DLD1 (cell line): ENCODE data around the gene AHI1.

Source experiments
- in situ Hi-C: cut with HindIII; loops from 2 replicates; pipeline ENCODE4 v1.10.0; 2017; ENCODE audit warnings: low sequenced_read_pairs

Gene AHI1

DNA sequence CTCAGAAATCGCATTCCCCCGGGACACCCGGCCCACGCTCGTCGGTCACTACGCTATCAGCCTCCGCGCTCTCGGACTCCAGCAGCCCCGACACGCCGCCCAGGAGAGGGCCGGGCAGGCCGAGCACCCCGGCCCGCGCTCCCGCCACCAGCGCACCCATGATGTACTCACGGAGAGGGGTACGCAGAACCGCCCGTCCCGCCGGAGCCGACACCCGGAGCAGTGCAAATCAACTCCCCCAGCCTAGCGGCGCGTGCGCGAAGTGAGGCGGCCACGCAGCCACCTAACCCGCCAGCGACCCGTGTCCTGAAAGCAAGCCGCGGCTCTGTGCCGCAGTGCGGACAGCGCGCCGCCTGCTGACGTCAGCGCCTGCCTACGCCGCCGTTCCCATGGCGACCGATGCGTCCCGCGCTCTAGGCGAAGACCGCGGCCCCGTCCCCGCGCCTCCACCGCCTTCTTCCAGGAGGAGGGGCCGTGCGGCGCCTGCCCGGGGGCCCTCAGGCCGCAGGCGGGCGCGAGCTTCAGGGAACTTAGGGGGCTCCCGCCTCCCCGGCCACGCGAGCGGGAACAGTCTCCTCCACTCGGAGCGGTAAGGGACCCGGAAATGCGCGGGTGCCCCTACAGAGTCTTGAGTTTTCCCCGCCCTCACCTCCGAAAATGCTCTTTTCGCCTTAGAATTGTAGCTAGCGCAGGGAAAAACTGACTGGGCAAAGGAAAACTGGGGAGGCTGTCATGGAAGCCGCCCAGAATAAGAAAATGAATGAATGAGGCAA is at the start of gene AHI1:
Gene AHI1 (minus strand): TSS at position 329 of the 773 bp plus-strand sequence. CDS start 5,503 bp downstream, outside the sequence.
- in situ Hi-C loops = no loop called here

DNA sequence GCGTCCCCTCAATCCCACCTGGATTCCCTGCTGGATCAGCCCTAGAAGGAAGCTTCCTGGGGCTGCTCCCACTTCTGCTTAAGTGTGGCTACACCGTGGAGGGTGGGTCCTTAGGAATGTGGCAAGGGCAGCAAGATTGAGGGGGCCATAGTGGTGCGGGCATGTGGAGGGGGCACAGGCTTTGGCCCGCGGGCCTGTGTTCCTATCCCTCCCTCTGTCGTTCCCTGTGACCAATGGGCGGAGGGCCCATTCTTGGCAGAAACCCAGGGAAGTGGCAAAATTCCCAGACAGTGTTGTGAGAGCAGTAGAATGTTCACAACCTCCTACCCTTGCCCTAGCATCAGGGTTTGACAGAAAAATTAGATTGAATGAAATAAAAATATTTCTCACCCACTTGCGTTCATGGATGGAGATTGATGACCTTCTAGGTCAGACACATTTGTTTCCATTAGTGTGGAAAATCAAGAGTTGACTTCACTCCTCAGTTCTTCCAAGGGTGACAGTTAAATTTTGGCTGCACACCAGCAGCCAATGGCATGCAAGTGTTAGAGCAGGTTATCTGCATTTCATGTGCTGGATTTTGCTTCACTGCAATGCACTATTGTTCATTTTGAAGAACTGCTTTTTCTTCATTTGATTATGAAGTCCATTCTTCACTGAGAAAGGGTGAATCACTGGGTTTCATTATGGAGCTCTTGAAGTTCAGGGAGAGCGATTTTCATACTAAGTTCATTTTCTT is 49.3 kb upstream of the AHI1 start:
- in situ Hi-C loops = no loop called here

DNA sequence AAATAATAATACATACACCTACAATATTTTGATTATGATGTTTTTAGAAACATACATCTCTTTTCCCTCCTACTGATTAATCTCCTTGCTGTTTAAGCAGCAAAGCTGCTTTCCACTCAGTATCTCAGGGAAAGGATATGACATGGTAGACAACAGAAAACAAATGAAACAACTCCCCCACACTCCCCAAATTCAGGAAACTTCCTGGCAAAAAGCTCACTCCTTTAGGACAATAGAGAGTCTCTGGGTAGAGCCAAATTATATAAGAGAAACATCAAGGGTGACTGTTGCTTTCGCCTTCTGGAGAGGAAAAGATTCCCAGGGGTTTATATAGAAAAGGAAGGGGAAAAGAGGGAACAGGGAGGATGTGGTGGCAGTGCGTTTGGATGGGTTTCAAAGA is 48.7 kb upstream of the AHI1 start:
- in situ Hi-C loops = no loop called here

DNA sequence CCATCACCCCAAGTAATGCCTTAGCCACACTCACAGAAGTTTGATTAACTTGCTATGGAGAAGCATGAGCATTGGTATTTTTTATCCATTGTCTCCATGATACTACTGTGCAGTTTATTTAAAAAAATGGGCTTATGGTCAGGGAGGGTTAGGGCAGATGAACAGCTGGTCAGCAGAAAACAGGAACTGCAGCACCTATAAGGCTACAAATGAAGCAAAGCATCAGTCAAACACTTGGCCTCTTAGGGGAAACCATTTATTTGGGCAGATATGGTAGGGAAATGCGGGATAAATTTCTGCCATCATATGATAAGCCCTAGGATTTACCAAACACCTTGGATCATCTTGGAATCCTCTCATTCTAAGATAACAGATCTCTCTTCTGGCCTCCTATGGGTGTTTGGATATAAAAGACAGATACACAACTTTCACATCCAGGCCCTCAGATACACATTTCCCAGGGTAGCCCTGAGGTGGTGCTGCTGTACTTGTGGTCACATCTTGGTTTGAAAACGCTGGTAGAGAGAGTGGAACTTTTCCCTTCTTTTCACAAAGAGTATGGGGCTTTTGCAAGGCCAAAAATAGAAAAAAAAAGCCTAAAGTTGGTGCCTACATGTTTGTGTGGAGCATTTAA is 42.8 kb upstream of the AHI1 start:
- in situ Hi-C loops = no loop called here

DNA sequence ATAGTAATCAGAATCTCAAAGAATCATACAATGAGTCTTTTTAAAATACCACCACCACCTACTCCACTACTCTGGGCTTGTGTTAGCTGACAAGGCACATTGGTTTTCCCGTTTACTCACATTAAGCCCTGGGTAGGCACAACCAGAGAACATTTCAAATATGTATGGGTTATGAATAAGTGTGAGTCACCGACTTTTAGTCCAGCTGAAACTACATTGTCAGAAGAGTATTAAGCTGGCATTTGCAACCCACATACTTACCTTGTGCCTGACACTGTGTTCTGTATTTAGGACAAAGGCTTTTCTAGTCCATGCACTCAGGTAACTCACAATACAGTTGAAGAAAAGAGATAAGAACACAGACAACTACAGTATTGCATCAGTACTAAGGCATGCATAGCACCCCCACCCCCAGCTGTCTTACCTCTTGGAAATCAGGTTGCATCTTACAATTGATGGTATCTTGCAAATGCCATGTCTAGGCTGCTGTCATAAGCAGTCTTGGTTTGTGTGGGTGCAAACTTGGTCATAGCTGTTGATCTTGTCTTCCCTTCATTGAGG is 40.3 kb upstream of the AHI1 start:
- in situ Hi-C loops = no loop called here

DNA sequence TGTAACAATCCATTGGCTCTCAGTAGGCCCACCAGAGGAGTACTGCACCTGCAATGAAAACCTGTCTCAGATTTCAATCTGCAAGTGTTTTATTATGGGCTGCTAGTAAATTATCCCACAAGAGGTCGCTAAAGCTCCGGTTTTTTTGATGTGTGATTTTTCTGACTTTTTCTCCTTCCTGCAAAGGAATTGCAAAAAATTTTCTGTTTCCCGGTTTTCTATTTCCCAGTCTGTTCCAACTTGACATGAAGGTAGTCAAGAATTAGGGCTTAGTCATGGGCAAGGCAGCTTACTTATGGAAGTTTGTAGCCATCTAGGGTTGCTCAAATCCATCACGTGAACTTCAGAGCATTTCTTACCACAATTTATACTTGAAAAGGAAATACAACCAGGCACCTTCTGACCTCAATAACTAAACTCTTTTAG is 38.5 kb upstream of the AHI1 start:
- in situ Hi-C loops = no loop called here

DNA sequence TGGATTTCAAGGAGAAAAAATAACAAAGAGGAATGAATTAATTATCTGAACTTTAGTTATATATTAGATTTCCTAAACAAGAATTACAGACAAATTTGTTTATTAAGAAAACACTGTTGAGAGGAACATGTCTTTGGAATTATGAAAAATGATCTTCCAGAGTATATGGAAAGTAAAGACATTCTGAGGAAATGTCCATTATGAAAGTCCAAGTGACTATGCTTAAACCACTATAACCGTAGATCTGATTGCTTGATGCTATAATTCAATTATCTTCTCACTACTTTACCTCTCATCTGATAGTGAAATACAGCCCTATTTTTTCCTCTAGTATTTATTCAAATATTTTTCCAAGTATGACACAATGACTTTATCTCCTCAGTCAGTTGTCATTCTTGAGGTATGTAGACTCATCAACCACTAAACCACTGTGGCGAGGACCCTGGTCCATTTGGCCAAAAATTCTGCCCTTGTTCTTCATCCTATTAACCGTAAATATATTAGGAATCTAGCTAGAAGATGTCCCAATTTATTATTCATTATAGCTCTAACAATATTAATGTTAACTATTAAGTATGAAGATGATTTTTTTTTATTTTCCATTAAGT is 37.3 kb upstream of the AHI1 start:
- in situ Hi-C loops = no loop called here

DNA sequence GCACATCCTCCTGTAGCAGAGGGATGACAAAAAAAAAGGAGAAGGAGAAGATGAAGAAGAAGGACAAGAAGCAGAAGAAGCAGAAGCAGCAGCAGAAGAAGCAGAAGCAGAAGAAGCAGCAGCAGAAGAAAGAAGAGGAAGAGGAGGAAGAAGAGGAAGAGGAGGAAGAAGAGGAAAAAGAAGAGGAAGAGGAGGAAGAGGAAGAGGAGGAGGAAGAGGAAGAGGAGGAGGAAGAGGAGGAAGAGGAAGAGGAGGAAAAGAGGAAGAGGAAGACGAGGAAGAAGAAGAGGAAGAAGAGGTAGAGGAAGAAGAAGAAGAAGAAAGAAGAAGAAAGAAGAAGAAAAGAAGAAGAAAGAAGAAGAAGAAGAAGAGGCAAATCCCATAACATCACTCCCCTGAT is 35.0 kb upstream of the AHI1 start:
- in situ Hi-C loops = no loop called here

DNA sequence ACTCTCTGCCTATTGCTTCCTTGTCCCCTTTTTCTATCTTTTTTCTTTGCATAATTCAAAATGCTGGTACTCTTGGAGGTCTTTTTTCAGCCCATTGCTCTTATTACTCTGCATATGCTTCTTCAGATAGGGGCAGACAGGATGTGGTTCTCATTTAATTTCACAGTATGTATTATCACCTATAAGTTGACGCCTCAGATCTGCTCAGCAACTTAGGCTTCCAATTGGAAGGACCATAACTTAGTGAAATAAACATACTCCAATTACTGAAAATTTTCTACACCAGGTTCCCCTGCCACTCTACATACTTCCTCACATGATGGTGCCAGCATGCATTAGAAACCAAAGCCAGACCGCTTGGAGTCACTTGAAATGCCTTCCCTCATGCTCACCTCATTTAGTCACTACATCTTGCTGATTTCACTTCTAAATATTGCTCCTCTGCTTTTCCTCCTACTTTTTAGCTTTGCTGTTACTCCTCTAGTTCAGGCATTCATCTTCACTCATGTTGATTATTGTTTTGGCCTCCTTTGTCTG is 34.5 kb upstream of the AHI1 start:
- in situ Hi-C loops = no loop called here

DNA sequence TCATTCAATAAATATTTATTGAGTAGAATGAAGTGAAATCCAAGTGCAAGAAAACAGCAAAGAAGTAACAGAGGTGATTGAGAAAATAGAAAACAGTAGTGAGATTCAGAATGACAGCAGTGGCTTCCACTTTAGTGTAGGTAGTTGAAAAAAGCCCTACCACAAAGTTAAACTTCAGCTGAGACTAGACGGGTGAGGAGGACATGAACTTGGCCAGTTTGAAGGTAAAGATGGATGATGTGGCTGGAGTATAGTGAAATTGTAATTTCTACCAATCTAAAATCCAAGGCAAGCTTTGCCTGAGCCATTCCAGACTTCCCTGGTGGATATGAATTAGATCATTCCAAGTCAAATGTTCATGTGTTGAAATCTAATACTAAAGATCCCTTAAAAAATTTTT is 32.6 kb upstream of the AHI1 start:
- in situ Hi-C loops = no loop called here

DNA sequence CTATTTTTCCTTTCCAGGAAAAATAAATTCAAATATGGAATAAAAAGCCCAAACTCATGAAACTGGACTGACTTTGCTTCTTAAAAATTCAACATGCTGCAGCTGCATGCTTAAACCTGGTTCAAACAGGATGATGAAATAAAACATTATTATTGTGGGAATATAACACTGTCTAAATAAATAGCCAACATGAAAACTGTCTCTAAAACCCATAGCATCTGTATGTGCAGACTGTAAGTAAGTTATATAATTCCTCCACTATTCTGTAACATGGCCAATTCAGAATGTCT is 30.4 kb upstream of the AHI1 start:
- in situ Hi-C loops = no loop called here

DNA sequence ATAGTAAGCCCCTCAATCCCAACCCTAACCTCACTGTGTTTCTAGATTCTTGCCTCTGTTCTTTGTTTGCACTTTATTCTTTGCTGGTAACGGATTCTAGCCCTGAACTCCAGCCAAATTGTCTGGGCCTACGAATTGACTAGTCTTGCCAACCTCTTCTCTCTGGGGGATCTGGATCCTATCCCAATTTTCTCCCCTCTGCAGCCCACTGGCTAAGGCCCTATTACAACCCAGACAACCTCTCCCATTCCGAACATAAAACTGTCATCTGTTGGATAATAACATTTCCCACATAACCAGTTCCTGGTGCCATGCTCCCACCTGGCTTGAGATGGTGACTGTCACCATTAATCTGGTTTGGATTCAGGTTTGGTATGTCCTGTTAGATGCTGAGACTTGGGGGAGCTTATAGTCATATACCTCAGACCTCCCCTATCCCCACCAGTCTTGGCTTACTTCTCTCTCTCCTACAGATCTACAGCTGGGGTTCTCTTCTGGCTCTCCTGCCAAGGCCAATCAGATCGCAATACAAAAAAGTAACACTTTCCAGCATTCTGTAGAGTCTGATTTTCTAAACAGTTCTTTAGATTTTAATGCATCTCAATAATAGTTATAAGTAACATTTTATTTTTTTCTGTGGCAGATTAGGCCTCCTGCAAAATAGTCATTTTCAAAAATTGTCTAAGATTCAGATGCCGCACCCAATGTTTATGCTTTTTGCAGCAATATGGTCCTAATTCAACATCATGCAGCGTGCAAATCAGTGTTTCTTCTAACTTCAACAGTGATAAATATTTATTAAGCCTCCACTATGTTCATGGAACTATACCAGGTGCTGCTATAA is 29.8 kb upstream of the AHI1 start:
- in situ Hi-C loops = no loop called here

DNA sequence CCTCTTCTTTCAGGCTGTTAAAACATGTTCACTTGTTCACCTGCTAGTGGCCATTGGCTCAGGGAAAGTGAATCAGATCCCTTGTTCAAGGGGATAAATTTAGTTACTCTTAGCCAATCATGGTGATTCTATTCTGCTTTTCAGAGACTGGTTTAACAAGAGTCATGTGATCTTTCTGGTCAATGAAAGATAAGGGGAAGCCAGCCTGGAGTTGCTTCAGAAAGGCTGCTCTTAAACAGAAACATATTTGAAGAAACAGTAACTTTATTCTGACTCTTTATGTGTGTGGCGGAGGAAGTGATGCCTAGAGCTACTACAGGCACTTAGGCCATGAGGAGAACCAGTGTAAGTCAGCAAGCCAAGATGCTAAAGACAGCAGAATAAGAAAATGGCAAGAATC is 28.1 kb upstream of the AHI1 start:
- in situ Hi-C loops = no loop called here

DNA sequence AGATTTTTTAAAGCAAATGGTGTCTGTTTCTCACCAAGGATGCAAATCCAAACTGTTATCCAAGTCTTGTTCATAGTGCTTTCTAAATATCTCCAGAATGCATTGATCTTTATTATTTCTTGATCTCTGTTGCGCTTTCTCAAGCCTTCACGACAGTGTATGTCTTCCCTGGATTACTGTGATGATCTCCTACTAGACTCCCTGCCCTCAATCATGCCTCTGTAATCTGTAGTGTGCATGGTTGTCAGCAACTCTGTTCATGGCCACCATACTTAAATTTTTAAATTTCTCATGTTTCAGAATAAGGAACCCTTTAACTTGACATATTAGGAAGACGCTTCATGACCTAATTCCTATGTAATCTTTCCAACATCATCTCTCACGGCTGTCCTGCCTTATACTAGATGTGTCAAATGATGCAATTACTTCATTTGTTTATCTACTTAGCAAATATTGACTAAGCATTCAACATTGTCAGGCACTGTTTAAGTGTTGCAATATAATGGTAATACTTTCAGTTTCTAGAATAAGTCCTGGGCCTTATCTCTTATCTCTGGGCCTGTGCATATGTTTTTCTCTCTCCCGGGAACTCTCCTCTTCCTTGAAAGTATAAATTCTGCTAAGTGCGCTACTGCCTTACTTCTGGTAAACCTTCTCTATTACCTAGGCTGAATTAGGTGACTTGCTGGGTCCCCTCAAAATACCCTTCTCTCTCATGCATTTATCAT is 25.6 kb upstream of the AHI1 start:
- in situ Hi-C loops = no loop called here

DNA sequence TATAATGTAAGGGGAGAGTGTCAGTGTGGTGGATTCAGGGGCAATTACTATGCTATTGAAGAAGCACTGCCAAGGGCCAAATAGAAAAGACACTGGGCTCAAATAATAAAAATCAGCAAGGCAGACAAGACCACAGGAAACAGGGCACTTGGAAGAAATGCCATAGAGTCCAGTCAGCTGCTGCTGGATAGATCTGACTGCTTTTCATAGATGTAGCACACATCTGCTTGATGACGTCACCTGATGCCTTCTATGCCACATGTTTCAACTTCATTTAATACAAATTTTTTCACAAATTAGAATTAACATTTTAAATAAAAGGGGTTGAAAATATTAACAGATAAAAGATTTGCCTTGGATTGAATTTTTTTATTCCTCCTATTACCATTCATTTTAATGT is 23.9 kb upstream of the AHI1 start:
- in situ Hi-C loops = no loop called here

DNA sequence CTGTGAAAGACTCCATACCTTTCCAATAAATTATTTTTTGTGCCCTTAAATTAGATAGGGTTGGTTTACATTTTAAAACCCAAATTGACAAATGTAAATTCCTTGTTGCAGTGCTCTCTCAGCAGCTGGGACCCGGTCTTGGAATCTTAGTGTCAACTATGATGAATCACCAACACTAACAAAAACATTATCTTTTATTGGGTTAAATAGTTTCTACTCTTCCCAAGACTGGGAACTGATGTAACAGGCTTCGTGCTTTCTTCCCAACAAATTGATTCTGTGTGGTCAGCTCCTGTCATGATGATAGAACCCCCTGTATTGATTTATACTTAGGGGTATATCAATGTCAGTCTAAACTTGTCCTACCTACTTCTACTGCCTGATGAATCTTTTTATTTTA is 23.2 kb upstream of the AHI1 start:
- in situ Hi-C loops = no loop called here

DNA sequence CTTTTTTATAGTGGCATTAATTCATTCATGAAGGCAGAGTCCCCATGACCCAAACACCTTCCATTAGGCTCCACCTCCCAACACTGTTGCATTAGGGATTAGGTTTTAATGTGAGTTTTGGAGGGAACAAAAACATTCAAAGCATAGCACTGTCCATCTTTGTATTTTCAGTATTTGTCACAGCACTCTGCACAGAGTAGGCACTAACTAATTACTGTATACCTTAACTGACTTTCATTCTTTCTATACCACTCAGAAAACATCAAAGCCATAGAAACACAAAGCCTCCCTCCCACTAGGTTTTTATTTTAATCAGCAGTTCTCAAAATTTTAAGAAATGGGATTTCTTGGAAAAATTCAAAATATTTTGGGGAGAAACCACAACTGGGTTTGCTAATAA is 21.8 kb upstream of the AHI1 start:
- in situ Hi-C loops = no loop called here

DNA sequence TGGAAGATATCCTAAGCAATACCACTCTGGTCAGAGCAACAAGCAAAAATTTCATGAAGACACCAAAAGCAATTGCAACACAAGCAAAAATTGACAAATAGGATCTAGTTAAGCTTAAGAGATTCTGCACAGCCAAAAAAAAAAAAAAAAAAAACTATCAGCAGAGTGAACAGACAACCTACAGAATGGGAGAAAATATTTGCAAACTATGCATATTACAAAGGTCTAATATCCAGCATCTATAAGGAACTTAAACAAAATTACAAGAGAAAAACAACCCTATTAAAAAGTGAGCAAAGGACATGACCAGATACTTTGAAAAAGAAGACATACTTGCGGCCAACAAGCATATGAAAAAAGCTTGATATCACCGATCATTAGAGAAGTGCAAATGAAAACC is 20.0 kb upstream of the AHI1 start:
- in situ Hi-C loops = no loop called here

DNA sequence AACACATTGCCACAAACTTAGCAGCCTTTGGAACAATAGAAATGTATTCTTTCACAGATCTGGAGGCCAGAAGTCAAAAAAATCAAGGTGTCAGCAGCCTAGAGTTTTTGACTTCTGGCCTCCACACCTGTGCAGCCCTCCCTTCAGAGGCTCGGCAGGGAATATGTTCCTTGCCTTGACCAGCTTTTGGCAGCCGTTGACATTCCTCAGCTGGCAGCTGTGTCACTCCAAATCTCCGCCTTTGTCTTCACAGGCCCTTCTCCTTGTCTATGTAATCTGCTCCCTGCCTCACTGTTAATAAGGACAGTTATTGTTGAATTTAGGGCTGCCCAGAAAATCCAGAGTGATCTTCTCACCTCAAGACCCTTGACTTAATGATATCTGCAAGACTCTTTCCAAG is 17.2 kb upstream of the AHI1 start:
- in situ Hi-C loops = no loop called here
